Choroid plexus epithelial cell (primary cell): ENCODE data around the gene RCAN3.

Source experiments
- DNase-seq: peaks from one replicate; pipeline ENCODE4 v3.0.0-alpha.2; 2010; ENCODE audit warnings: low read depth
- H3K4me3 ChIP-seq: 2 replicates; pipeline ENCODE4 v1.5.1; 2011; ENCODE audit warnings: low read depth, mild to moderate bottlenecking, control low read depth, low read length, moderate library complexity
- TF ChIP-seq, protein P1 (sequence below): conservative IDR thresholded peaks from 2 replicates; pipeline ENCODE4 v1.5.1; 2011; ENCODE audit warnings: low read depth, mild to moderate bottlenecking, control low read depth, inconsistent platforms, low read length, moderate library complexity

Gene RCAN3

DNA sequence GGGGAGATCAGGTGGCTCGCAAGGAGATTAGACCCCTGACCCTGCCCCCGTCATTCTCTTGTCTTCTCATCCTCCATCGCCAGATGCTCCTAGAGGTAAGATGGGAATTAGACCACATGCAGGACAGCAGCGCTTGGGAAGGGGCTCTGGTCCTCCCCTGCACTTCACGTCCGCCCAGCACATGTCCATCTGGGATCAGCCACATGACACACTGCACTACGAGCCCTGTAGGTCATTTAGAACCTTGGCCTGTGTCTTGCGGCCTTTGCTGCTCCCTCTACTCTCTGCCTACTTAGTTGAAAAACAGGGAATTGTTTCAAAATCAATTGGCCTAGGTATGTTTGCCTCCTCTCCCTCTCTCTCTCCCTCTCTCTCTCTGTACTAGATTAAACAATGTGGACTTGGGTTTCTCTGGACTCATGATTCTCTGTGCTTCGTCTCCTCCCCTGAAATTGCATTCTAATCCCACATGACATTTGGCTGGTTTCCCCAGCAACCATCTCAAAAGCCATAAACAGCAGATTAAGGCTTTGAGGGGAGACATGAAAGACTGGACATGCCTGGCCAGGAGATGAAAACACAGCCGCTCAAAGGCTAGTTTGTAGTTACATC lies 49.4 kb downstream of the RCAN3 start:
- DNase-seq: peak; percentile 71
- H3K4me3 ChIP-seq: no peak overlapping the region
- TF ChIP-seq, protein P1, sequence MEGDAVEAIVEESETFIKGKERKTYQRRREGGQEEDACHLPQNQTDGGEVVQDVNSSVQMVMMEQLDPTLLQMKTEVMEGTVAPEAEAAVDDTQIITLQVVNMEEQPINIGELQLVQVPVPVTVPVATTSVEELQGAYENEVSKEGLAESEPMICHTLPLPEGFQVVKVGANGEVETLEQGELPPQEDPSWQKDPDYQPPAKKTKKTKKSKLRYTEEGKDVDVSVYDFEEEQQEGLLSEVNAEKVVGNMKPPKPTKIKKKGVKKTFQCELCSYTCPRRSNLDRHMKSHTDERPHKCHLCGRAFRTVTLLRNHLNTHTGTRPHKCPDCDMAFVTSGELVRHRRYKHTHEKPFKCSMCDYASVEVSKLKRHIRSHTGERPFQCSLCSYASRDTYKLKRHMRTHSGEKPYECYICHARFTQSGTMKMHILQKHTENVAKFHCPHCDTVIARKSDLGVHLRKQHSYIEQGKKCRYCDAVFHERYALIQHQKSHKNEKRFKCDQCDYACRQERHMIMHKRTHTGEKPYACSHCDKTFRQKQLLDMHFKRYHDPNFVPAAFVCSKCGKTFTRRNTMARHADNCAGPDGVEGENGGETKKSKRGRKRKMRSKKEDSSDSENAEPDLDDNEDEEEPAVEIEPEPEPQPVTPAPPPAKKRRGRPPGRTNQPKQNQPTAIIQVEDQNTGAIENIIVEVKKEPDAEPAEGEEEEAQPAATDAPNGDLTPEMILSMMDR: no peak

DNA sequence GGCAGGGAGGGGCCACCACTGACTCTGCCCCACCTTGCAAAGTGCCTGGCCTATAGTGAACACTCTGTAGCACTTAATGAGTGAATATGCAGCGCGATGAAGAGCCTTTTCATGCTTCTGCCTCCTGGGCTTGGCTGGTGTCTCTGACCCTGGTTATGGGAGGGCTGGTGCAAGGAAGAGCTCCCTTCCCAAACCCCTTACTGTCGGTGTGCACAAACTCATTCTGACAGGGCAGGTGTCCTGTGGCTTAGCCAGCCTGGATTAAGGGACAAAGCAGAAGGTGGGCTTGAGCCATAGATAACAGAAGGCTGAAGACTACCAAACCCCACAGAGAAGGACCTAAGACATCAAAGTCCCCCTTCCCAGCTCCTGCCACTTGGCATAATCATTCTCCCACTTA lies 51.3 kb downstream of the RCAN3 start:
- no peak overlapping the region for H3K4me3 ChIP-seq
- TF ChIP-seq, protein P1: no peak
- DNase-seq: no peak

DNA sequence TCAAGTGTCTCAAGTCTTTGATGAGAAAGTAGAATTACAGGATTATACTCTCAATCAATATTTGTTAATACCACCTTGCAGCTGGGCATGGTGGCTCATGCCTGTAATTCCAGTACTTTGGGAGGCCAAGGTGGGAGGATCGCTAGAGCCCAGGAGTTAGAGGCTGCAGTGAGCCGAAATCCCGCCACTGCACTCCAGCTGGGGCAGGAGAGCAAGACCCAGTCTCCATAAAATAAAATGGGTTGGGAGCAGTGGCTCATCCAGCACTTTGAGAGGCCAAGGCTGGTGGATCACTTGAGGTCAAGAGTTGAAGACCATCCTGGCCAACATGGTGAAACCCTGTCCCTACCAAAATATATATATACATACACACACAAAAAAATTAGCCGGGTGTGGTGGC lies 52.1 kb downstream of the RCAN3 start:
- DNase-seq: no peak
- H3K4me3 ChIP-seq: no peak overlapping the region
- TF ChIP-seq, protein P1: no peak

DNA sequence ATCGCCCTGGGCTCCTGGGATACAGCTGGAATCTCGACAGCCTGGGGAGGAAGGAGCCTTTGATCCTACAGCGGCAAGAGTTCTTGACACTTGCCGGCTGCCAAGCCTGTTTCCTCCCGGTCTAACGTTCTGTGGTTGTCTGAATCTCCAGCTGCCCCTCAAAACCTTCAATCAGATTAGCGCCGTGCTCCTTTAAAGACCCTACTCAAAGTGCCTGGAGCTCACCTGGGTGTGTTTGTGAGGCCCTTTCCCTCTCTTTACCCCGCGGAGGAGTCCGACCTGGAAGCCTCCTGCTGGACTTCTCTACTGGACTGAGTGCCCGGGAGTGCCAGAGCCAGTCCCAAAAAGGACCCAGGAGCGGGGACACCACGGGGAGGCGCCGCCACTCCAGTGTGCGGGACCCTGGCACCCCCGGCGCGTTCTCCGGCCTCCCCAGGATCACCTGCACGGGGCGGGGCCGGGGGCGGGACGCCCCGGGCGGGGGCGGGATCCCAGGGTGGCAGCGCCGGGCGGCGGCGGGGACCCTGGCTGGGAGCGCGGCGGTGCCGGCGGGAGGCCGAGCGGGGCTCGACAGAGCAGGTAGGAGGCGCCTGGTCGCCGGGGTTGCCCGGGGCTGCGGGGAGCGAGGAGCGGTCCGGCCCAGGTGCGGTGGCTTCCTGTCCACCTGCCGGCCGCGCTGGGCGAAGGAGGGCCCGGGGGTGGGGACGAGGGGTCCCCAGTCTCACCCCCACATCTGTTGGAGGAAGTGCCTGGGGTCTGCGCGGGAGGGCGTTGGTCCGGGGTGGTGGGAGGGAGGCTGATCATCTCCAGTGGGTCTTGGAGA lies 53.2 kb downstream of the RCAN3 start, which contains the start of gene NCMAP:
NCMAP (plus strand) TSS at position 497 of the 823 bp plus-strand sequence. CDS start 39,344 bp downstream, outside the sequence.
- no peak within 1 kb of the TSS for H3K4me3 ChIP-seq
- TF ChIP-seq, protein P1: no peak
- DNase-seq: no peak

DNA sequence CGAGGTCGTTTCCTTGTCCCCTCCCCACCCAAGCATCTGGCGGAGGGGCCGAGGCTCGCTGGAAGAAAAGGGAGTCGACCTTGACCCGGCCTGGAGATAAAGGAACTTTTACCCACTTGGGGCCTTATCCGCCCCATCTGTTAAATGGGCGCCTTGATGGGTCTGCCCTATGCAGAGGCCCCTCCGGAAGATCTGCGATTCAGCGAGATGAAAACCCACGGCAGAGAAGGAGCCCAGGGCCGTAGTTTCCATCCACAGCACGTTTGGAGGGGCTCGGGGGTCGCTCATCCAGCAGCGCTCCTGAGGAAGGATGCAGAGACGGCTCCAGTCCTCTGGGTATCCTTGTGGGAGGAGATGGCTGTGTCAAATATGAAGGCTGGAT lies 53.8 kb downstream of the RCAN3 start:
- TF ChIP-seq, protein P1: no peak
- H3K4me3 ChIP-seq: no peak overlapping the region
- no peak for DNase-seq

DNA sequence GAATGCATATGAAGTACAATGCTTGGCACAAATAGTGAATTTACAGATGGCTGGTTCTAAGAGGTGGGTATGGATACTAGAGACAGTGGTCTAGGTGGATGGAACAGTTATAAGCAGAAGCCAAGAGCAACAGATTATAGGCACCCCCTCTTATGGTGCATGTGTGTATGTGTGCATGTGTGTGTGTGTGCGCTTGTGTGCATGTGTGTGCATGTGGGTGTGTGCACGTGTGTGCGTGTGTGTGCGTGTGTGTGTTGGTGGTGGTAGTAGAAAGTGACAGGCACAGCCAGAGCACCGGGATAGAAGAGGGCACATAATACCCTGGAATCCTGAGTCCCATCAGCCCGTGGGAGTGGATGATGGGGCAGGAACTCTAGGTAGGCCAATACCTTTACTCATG lies 54.6 kb downstream of the RCAN3 start:
- TF ChIP-seq, protein P1: no peak
- H3K4me3 ChIP-seq: no peak overlapping the region
- no peak for DNase-seq
